ENCODE results near the gene PLB1. TPM values are rescaled to one million over a fixed set of nuclear protein-coding genes. Genes with fewer than 3 reads are reported as not detected.

Gene PLB1
- total and polyA plus RNA-seq, 9 of the 15 experiments (the other 6 are each of a cell fraction or from before 2014, with no cell fraction given) = 0.01 to 0.09 (median 0.07) TPM; not detected in 2

DNA sequence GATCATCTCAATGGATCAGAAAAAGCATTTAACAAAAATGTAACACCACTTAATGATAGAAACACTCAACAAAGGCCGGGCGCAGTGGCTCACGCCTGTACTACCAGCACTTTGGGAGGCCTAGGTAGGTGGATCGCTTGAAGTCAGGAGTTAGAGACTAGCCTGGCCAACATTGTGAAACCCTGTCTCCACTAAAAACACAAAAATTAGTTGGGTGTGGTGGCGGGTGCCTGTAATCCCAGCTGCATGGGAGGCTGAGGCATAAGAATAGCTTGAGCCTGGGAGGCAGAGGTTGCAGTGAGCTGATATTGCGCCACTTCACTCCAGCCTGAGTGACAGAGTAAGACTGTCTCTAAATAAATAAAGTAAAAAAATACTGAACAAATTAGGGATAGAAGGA, 74.6 kb downstream of the PLB1 start:
- Histone ChIP-seq H3K9me3 (replicated peaks; ENCODE audit: control insufficient read depth, insufficient read depth, low read depth, low read length) (no peaks in the 10 kb centered on the region), H3K36me3 (ENCODE audit: control insufficient read depth, insufficient read depth, low read length) (no peaks in the 10 kb centered on the region), H3K79me2 (ENCODE audit: control insufficient read depth, insufficient read depth, low read length) (no peaks in the 10 kb centered on the region), H3K4me1 (replicated peaks in 1 of 2; ENCODE audit: control insufficient read depth in 2 of 2, insufficient read depth in 2 of 2, low read length in 2 of 2) (peaks cover 0 to 7% of the 10 kb centered on the region in 2 experiments; a peak in 3 of 5 replicates), H3K9ac (ENCODE audit: insufficient read depth in 1 of 2, low read depth in 2 of 2, low read length in 2 of 2) (no peak overlapping the region), H2AFZ (ENCODE audit: low read depth, low read length) (no peak overlapping the region), H3K27me3 (ENCODE audit: control insufficient read depth in 2 of 2, insufficient read depth in 2 of 2, low read length in 2 of 2) (peaks cover 5 to 9% of the 10 kb centered on the region in 2 experiments; a peak in 4 of 5 replicates), H3K4me2 (ENCODE audit: insufficient read depth, low read length) (no peak overlapping the region), H4K20me1 (replicated peaks; ENCODE audit: control insufficient read depth, insufficient read depth, low read length) (no peaks in the 10 kb centered on the region; the same call in 1 of the 2 replicates), H3K4me3 (no peak overlapping the region), H3K9me1 (ENCODE audit: control insufficient read depth, insufficient read depth, low read length) (no peaks in the 10 kb centered on the region), H3K27ac (ENCODE audit: extremely low read depth, low read depth, low read length) (no peak overlapping the region)
- no peak for DNase-seq (ENCODE audit: extremely low read depth in 1 of 4, low spot score in 3 of 4)
- ATAC-seq = no peak
- ChIA-PET CTCF (ENCODE audit: low intra/inter-chr PET ratio) (no interaction called here), POLR2A (interaction anchor here (1.7 kb wide), 1 partner anchor 20 kb away, joined by 6 read pairs; no protein-coding TSS in a partner anchor)
- intact Hi-C loops (cut with micrococcal nuclease) (no loop called here), in situ Hi-C loops (cut with MboI) (no loop called here)
- BruUV-seq (replicated peaks) = no TSS peak
- TF ChIP-seq USF2 (CRISPR knock-in tag; IDR thresholded peaks at IDR 0.05) (no peak), HDAC6 (IDR thresholded peaks at IDR 0.05; ENCODE audit: low read depth, low read length) (no peak), ARID2 (IDR thresholded peaks at IDR 0.05) (no peak), DLX4 (CRISPR knock-in tag; IDR thresholded peaks at IDR 0.05) (no peak), NBN (IDR thresholded peaks at IDR 0.05; ENCODE audit: low read depth) (no peak), ZMIZ1 (IDR thresholded peaks at IDR 0.05; ENCODE audit: low read depth in 2 of 2, low read length in 2 of 2) (no peak), ZNF174 (CRISPR knock-in tag; IDR thresholded peaks at IDR 0.05) (no peak), ZNF239 (CRISPR knock-in tag; IDR thresholded peaks at IDR 0.05) (no peak), ZNF41 (CRISPR knock-in tag; conservative IDR thresholded peaks at IDR 0.05) (no peak)
- FAIRE-seq = no peak
- WGBS (ENCODE audit: insufficient coverage, low coverage, missing lambda C conversion rate) = 25% methylated on average over 6 of the region's 6 CpGs

Measured in K562 (cell line).